D721Med (cell line): ENCODE results near the gene PRKAR1B.

Source experiments
- DNase-seq: peaks from one replicate; pipeline ENCODE4 v3.0.0; 2011; ENCODE audit warnings: low spot score; ENCODE audit not compliant: insufficient read length
- FAIRE-seq: peaks from 2 replicates; lab custom pipeline; 2011; peaks lifted over from hg19 to GRCh38; lab: Jason Lieb, UNC
- CTCF ChIP-seq: IDR thresholded peaks from 2 replicates; pipeline ENCODE4 v1.5.1; 2012; ENCODE audit warnings: mild to moderate bottlenecking, control low read depth; ENCODE audit not compliant: insufficient read depth; ENCODE audit errors: missing control alignments

Gene PRKAR1B

DNA sequence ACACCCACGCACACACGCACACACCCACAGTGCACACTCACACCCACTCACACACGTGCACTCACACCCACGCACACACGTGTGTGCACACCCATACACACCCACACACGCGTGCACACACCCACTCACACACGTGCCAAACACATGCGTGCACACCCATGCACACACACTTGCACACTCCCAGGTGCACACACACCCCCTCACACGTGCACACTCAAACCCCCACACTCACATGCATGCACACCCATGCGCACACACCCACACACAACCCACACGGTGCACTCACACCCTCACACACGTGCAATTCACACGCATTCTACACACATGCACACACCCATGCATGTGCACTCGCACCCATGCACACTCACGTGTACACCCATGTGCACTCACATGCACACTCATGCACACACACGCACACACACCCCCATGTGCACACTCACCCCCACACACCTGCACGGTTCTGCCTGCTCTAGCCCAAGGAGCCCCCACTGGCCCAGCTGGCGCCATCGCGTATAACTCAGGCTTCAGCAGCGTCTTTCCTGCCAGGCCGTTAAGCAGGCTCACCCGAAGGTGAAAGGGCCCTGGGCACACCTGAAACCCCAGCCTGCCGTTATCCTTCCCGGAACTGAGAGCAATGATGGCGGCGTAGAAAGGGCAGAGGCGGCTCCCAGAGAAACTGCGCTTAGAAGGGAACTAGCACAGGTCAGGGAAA is 143.5 kb downstream of the PRKAR1B start:
- FAIRE-seq, result no peak
- DNase-seq, result no peak
- no peak for TF ChIP-seq CTCF

GRCh38 chr7:582931-583330 is 144.2 kb downstream of the PRKAR1B start:
- FAIRE-seq (no peak), DNase-seq (no peak)

GRCh38 chr7:582081-582835 is 144.8 kb downstream of the PRKAR1B start:
- TF ChIP-seq CTCF, result no peak
- FAIRE-seq (no peak), DNase-seq (no peak)

More at GRCh38 chr7:582931-583330, 144.2 kb downstream of the PRKAR1B start:
- TF ChIP-seq CTCF, result no peak

DNA sequence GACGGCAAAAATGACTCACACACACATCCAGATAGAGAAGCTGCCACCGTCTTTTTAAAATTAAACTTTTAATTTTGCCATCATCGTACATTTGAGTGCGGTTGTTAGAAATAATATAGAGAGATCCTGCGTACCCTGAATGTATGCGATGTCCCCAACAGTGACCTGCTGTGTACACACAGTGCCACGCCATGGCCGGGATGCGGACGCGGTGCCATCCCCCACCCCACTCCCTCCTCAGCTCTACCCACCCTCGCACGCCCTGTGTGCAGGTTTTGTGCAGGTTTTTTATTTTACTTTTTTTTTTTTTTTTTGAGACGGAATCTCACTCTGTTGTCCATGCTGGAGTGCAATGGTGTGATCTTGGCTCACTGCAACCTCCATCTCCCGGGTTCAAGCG is 148.7 kb downstream of the PRKAR1B start:
- TF ChIP-seq CTCF, result no peak
- no peak for FAIRE-seq

GRCh38 chr7:577741-578370 is 149.2 kb downstream of the PRKAR1B start:
- FAIRE-seq (no peak), DNase-seq (no peak)
- TF ChIP-seq CTCF, result no peak

More for the DNA sequence above, 148.7 kb downstream of the PRKAR1B start:
- no peak for DNase-seq

GRCh38 chr7:577278-577665 is 149.8 kb downstream of the PRKAR1B start:
- no peak for FAIRE-seq
- no peak for DNase-seq
- no peak for TF ChIP-seq CTCF
